ENCODE measurements around the gene PLXNB2. TPM values are rescaled to one million over a fixed set of nuclear protein-coding genes. Genes with fewer than 3 reads are reported as not detected.
A peak's percentile ranks its signal among the peaks of the same experiment; 100 is the strongest.

Gene PLXNB2
- total RNA-seq, 1 donor from 2014 or later, result 287 TPM

GRCh38 chr22:50260801-50261614 is 46.4 kb downstream of the PLXNB2 start:
- DNase-seq (ENCODE audit: low spot score in 2 of 2), result no peak
- TF ChIP-seq CTCF (IDR thresholded peaks at IDR 0.05), result no peak
- H3K9me3 ChIP-seq, result no peaks in the 10 kb centered on the region
- H3K4me3 ChIP-seq, result peak overlapping the region; percentile 53 to 67
- peaks cover 0 to 8% of the 10 kb centered on the region in 2 donors for H3K4me1 ChIP-seq
- no peaks in the 10 kb centered on the region for H3K27me3 ChIP-seq
- no peaks in the 10 kb centered on the region for H3K36me3 ChIP-seq
- intact Hi-C loops (cut with DNase I), result no loop called here
- H3K27ac ChIP-seq, result peak overlapping the region in 1 of 2 donors; percentile 9

- Histone ChIP-seq H3K9me3 (no peaks in the 10 kb centered on the region), H3K4me1 (peaks cover 0 to 8% of the 10 kb centered on the region in 2 donors), H3K27me3 (no peaks in the 10 kb centered on the region), H3K27ac (peak overlapping the region in 1 of 2 donors; percentile 9), H3K4me3 (peak overlapping the region; percentile 53 to 67), H3K36me3 (no peaks in the 10 kb centered on the region)
- intact Hi-C loops (cut with DNase I), result no loop called here
- TF ChIP-seq CTCF (IDR thresholded peaks at IDR 0.05), result no peak
- no peak for DNase-seq (ENCODE audit: low spot score in 2 of 2)
Observed at GRCh38 chr22:50260434-50260800, 47.0 kb downstream of the PLXNB2 start.

- intact Hi-C loops (cut with DNase I), result no loop called here
- H3K36me3 ChIP-seq, result no peaks in the 10 kb centered on the region
- H3K4me1 ChIP-seq, result peaks cover 0 to 8% of the 10 kb centered on the region in 2 donors
- DNase-seq (ENCODE audit: low spot score in 2 of 2), result no peak
- no peak for TF ChIP-seq CTCF (IDR thresholded peaks at IDR 0.05)
- H3K9me3 ChIP-seq, result no peaks in the 10 kb centered on the region
- no peaks in the 10 kb centered on the region for H3K27me3 ChIP-seq
- H3K4me3 ChIP-seq, result no peak overlapping the region
- H3K27ac ChIP-seq, result no peak overlapping the region
Observed at GRCh38 chr22:50259302-50259701, 48.1 kb downstream of the PLXNB2 start.

GRCh38 chr22:50258361-50259292 is 48.8 kb downstream of the PLXNB2 start:
- Histone ChIP-seq H3K9me3 (no peaks in the 10 kb centered on the region), H3K36me3 (no peaks in the 10 kb centered on the region), H3K4me1 (peaks cover 0 to 8% of the 10 kb centered on the region in 2 donors), H3K27ac (no peak overlapping the region), H3K4me3 (no peak overlapping the region), H3K27me3 (no peaks in the 10 kb centered on the region)
- intact Hi-C loops (cut with DNase I), result no loop called here
- no peak for TF ChIP-seq CTCF (IDR thresholded peaks at IDR 0.05)
- DNase-seq (ENCODE audit: low spot score in 2 of 2), result no peak

GRCh38 chr22:50257451-50258360 is 49.7 kb downstream of the PLXNB2 start:
- intact Hi-C loops (cut with DNase I), result no loop called here
- no peaks in the 10 kb centered on the region for H3K36me3 ChIP-seq
- H3K4me3 ChIP-seq, result no peak overlapping the region
- peaks cover 0 to 8% of the 10 kb centered on the region in 2 donors for H3K4me1 ChIP-seq
- no peak for TF ChIP-seq CTCF (IDR thresholded peaks at IDR 0.05)
- DNase-seq (ENCODE audit: low spot score in 2 of 2), result no peak
- H3K9me3 ChIP-seq, result no peaks in the 10 kb centered on the region
- H3K27ac ChIP-seq, result no peak overlapping the region
- H3K27me3 ChIP-seq, result no peaks in the 10 kb centered on the region
